Fibroblast of the aortic adventitia (primary cell): ENCODE measurements around the gene CMTR2. TPM values are rescaled to one million over a fixed set of nuclear protein-coding genes. Genes with fewer than 3 reads are reported as not detected.
"Not testable (repeated sequence)": the region's sequence is repeated elsewhere in the genome, so short reads cannot be mapped to it uniquely, and the experiment has no call there.

Experiments
- DNase-seq: peaks from one replicate; pipeline ENCODE4 v3.0.0-alpha.2; 2010; ENCODE audit warnings: low read depth
- H3K4me3 ChIP-seq: 2 replicates; pipeline ENCODE4 v1.5.1; 2011; ENCODE audit warnings: low read depth, mild to moderate bottlenecking, control low read depth, low read length, moderate library complexity
- CTCF ChIP-seq: IDR thresholded peaks from 2 replicates; pipeline ENCODE4 v1.5.1; 2011; ENCODE audit warnings: mild to moderate bottlenecking, low read length, control low read depth, inconsistent platforms; ENCODE audit not compliant: insufficient read depth
- total RNA-seq: library from RNA; depleted of rRNA; stranded (reverse); fragments of >200 nt; gene quantifications from 2 replicates; pipeline ENCODE4 v1.2.3, GENCODE V29; 2012; ENCODE audit warnings: low replicate concordance

Gene CMTR2
- total RNA-seq, 1 donor, result 32.1 TPM

- H3K4me3 ChIP-seq, result no peak overlapping the region
- no peak for TF ChIP-seq CTCF
- DNase-seq, result no peak
These were observed 30.8 kb upstream of the CMTR2 start for GRCh38 chr16:71319999-71320398.

GRCh38 chr16:71315269-71315668 lies 26.1 kb upstream of the CMTR2 start:
- no peak for DNase-seq
- no peak for TF ChIP-seq CTCF
- no peak overlapping the region for H3K4me3 ChIP-seq

- H3K4me3 ChIP-seq, DNase-seq: not testable (repeated sequence)
These were observed 24.4 kb upstream of the CMTR2 start for GRCh38 chr16:71313591-71313990.

GRCh38 chr16:71311553-71312158 lies 22.5 kb upstream of the CMTR2 start:
- no peak overlapping the region for H3K4me3 ChIP-seq
- TF ChIP-seq CTCF, result peak; percentile 75
- DNase-seq, result peak; percentile 23

- no peak overlapping the region for H3K4me3 ChIP-seq
- no peak for DNase-seq
- no peak for TF ChIP-seq CTCF
These were observed 14.7 kb upstream of the CMTR2 start for GRCh38 chr16:71303938-71304337.

GRCh38 chr16:71297341-71297634 lies 8.1 kb upstream of the CMTR2 start:
- H3K4me3 ChIP-seq, result no peak overlapping the region
- TF ChIP-seq CTCF, result no peak
- DNase-seq, result peak; percentile 7

GRCh38 chr16:71296584-71297340 lies 7.6 kb upstream of the CMTR2 start:
- TF ChIP-seq CTCF, result no peak
- DNase-seq, result no peak
- H3K4me3 ChIP-seq, result no peak overlapping the region
